GM21447 (cell line): Measurements from ENCODE around the gene UGT8.
"Not testable (repeated sequence)": the region's sequence is repeated elsewhere in the genome, so short reads cannot be mapped to it uniquely, and the experiment has no call there.

Experiments
- ATAC-seq: cut with Tn5 transposase; IDR thresholded peaks from one replicate; pipeline ENCODE4 v1.9.1; 2021; ENCODE audit not compliant: unreplicated experiment

Gene UGT8

GRCh38 chr4:114603497-114603896 lies 4.9 kb downstream of the UGT8 start:
- ATAC-seq: peak; percentile 94

GRCh38 chr4:114606245-114606644 lies 7.6 kb downstream of the UGT8 start:
- ATAC-seq: no peak

GRCh38 chr4:114607056-114607455 lies 8.4 kb downstream of the UGT8 start:
- no peak for ATAC-seq

GRCh38 chr4:114613560-114613959 lies 15.0 kb downstream of the UGT8 start:
- ATAC-seq: no peak

- ATAC-seq: peak; percentile 58
These were observed 16.8 kb downstream of the UGT8 start for GRCh38 chr4:114615435-114615834.

GRCh38 chr4:114616036-114616435 lies 17.4 kb downstream of the UGT8 start:
- not testable (repeated sequence) for ATAC-seq

GRCh38 chr4:114626196-114626595 lies 27.6 kb downstream of the UGT8 start:
- no peak for ATAC-seq

- ATAC-seq: no peak
These were observed 37.8 kb downstream of the UGT8 start for GRCh38 chr4:114636192-114636935.

GRCh38 chr4:114642173-114642780 lies 43.7 kb downstream of the UGT8 start:
- ATAC-seq: no peak

GRCh38 chr4:114649908-114650307 lies 51.3 kb downstream of the UGT8 start:
- ATAC-seq: no peak

GRCh38 chr4:114653675-114654074 lies 55.1 kb downstream of the UGT8 start:
- ATAC-seq: no peak

- ATAC-seq: no peak
These were observed 56.0 kb downstream of the UGT8 start for GRCh38 chr4:114654592-114654991.

GRCh38 chr4:114658179-114658578 lies 59.6 kb downstream of the UGT8 start:
- no peak for ATAC-seq

- no peak for ATAC-seq
These were observed 60.2 kb downstream of the UGT8 start for GRCh38 chr4:114658776-114659175.

GRCh38 chr4:114659386-114660008 lies 60.9 kb downstream of the UGT8 start:
- ATAC-seq: peak; percentile 98

- ATAC-seq: no peak
These were observed 64.5 kb downstream of the UGT8 start for GRCh38 chr4:114663083-114663482.

GRCh38 chr4:114668577-114668976 lies 70.0 kb downstream of the UGT8 start:
- no peak for ATAC-seq

GRCh38 chr4:114670733-114671132 lies 72.1 kb downstream of the UGT8 start:
- peak; percentile 55 for ATAC-seq

- ATAC-seq: no peak
These were observed 74.7 kb downstream of the UGT8 start for GRCh38 chr4:114673306-114673705.

- no peak for ATAC-seq
These were observed 75.5 kb downstream of the UGT8 start for GRCh38 chr4:114674080-114674479.

- no peak for ATAC-seq
These were observed 78.9 kb downstream of the UGT8 start for GRCh38 chr4:114677346-114677979.

- ATAC-seq: no peak
These were observed 85.9 kb downstream of the UGT8 start for GRCh38 chr4:114684462-114684861.
